H54 (cell line): Measurements from ENCODE around the gene GPX5.

Experiments
- DNase-seq: peaks from one replicate; pipeline ENCODE4 v3.0.0; 2011; ENCODE audit warnings: low spot score, mixed read lengths; ENCODE audit not compliant: insufficient read length
- FAIRE-seq: peaks from 3 replicates; lab custom pipeline; 2011; peaks lifted over from hg19 to GRCh38; lab: Jason Lieb, UNC
- POLR2A ChIP-seq: IDR thresholded peaks from 2 replicates; pipeline ENCODE4 v1.6.1; 2011; ENCODE audit warnings: low read depth, mild to moderate bottlenecking, low read length

Gene GPX5

GRCh38 chr6:28558629-28559028 lies 32.9 kb downstream of the GPX5 start:
- FAIRE-seq: no peak
- TF ChIP-seq POLR2A: no peak
- DNase-seq: no peak

GRCh38 chr6:28563430-28564095 lies 37.9 kb downstream of the GPX5 start:
- FAIRE-seq (no peak), DNase-seq (no peak)
- TF ChIP-seq POLR2A: no peak

- DNase-seq: no peak
- no peak for TF ChIP-seq POLR2A
- FAIRE-seq: no peak
Observed at GRCh38 chr6:28565823-28566526, 40.3 kb downstream of the GPX5 start.

- no peak for TF ChIP-seq POLR2A
- no peak for FAIRE-seq
- DNase-seq: no peak
Observed at GRCh38 chr6:28566527-28567252, 41.0 kb downstream of the GPX5 start.

- FAIRE-seq: no peak
- TF ChIP-seq POLR2A: no peak
- no peak for DNase-seq
Observed at GRCh38 chr6:28567506-28567905, 41.8 kb downstream of the GPX5 start.

DNA sequence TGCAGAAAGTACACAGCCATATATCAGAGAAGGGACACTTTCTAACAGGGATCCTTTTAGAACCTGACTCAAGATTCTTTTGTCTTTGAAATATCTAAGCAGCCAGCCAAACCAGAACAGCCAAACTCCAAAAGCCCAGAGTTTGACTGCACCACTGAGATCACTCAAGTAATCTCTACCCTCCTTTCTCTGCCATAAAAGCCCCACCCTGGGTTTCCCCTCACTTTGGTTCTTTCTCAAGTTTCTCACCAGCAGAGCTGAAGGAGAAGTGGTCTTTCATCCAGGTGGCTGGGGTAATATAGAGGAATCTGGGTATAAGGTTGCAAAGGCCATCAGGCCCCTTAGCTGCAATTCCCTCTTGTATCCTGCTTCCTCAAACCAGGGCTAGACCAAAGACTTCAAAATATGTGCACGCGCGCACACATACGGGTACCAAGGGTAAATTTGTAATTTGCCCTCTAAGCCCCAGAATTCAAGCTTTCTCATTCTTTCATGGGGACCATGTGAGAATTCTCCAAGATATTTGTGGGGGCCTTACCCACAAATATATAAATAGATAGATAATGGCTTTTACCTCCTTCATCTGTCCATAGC lies 42.9 kb downstream of the GPX5 start:
- TF ChIP-seq POLR2A: no peak
- DNase-seq: no peak
- no peak for FAIRE-seq

DNA sequence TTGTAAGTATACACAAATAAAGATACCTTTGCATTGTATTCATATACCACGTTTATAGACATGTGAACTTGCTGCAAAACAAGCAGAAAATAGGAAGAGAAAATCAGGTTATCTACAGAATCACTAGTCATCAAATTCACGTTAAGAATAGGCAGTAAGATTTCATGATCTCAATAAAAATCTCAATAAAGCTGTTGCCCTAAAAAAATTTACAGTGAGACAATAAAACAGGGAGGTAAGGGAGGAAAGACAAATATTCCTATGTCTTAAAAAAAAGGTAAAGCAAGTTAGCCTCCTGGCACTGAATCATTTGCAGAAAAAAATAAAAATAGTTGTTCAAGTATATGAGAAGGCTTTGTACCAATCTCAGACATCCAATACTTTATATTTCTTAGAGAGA lies 44.1 kb downstream of the GPX5 start:
- no peak for TF ChIP-seq POLR2A
- DNase-seq (no peak), FAIRE-seq (no peak)

- no peak for DNase-seq
- no peak for TF ChIP-seq POLR2A
- FAIRE-seq: no peak
Observed at GRCh38 chr6:28580475-28580874, 54.8 kb downstream of the GPX5 start.

DNA sequence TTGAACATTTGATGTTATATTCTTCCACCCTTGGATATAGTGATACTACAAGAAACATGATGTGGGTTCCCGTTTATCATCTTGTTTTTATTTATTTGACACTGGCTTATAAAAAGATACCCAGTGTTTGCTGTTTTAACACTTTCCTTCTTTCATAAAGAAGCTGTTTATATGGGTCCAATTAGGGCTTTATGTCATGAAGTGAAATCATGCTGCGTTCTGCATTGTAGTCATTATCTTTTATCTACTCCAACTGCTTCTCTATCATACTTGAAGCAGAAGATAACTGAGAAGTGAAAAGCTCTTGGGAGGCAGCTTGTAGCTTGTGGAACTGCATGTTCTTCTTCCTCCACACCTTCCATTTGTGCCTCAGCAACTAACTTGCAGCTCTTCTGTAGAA lies 57.8 kb downstream of the GPX5 start:
- DNase-seq (no peak), FAIRE-seq (no peak)
- TF ChIP-seq POLR2A: no peak
